DND-41 (cell line): ENCODE measurements around the gene ETF1.

ENCODE experiments used
- EZH2 ChIP-seq: IDR thresholded peaks from 3 replicates; pipeline ENCODE4 v1.6.1; 2012; ENCODE audit warnings: borderline replicate concordance, low read depth, mild to moderate bottlenecking, moderate library complexity, low read length, inconsistent platforms; ENCODE audit not compliant: severe bottlenecking
- TF ChIP-seq, protein P1 (sequence below): IDR thresholded peaks from 2 replicates; pipeline ENCODE4 v1.5.1; 2012; ENCODE audit warnings: borderline replicate concordance, low read length, moderate library complexity, mild to moderate bottlenecking; ENCODE audit not compliant: poor library complexity, severe bottlenecking; ENCODE audit errors: extremely low read depth

DNA sequence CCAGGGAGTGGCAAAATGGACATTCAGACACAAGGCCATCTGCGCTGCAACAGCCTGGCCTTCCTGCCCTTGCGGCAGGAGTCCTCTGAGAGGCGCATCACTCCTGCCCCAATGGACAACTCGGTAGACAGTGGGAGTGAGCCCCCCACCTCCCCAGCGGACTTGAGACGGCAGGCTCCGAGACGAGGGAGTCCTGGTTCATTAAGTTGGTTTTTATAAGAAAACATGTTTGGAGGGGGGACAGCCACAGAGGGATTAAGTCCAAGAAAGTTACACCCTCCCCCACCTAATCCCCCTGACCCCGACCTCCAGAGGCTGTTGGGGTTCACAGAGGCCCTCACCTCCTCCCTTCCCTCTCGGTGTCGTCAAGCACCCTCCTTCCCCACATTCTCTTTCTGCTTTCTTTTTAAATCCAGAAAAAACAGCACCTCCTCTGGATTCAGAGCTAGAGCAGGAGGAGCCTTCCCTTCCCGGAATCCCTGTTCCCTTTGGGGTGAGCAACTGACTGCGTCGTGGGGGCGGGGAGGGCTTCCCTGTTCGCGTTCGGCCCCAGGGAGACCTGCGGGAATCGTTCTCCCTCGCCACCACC is 79.5 kb downstream of the ETF1 start:
- TF ChIP-seq, protein P1, sequence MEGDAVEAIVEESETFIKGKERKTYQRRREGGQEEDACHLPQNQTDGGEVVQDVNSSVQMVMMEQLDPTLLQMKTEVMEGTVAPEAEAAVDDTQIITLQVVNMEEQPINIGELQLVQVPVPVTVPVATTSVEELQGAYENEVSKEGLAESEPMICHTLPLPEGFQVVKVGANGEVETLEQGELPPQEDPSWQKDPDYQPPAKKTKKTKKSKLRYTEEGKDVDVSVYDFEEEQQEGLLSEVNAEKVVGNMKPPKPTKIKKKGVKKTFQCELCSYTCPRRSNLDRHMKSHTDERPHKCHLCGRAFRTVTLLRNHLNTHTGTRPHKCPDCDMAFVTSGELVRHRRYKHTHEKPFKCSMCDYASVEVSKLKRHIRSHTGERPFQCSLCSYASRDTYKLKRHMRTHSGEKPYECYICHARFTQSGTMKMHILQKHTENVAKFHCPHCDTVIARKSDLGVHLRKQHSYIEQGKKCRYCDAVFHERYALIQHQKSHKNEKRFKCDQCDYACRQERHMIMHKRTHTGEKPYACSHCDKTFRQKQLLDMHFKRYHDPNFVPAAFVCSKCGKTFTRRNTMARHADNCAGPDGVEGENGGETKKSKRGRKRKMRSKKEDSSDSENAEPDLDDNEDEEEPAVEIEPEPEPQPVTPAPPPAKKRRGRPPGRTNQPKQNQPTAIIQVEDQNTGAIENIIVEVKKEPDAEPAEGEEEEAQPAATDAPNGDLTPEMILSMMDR: no peak
- no peak for TF ChIP-seq EZH2
